Naive thymus-derived CD4-positive, alpha-beta T cell (primary cell): Measurements from ENCODE around the gene PPFIBP1. TPM values are rescaled to one million over a fixed set of nuclear protein-coding genes. Genes with fewer than 3 reads are reported as not detected.
"Not testable (repeated sequence)": the region's sequence is repeated elsewhere in the genome, so short reads cannot be mapped to it uniquely, and the experiment has no call there.

Experiments used
- ATAC-seq: fragments of 150-1000 bp; cut with Tn5 transposase; 2 replicates; pipeline ENCODE4 v1.10.0; 2021; ENCODE audit warnings: mild to moderate bottlenecking, moderate library complexity
- CTCF ChIA-PET: fragments of 350-600 bp; sonication (Branson Sonifier 250); formaldehyde crosslinking; loops from one replicate; lab custom pipeline; 2021; ENCODE audit warnings: antibody characterized with exemption; lab: Charles Lee
- POLR2A ChIA-PET: fragments of 350-600 bp; sonication (Branson Sonifier 250); formaldehyde crosslinking; loops from one replicate; lab custom pipeline; 2021; ENCODE audit warnings: antibody characterized with exemption, inconsistent platforms; lab: Charles Lee
- DNase-seq, 9 donors: peaks; one replicate each; pipeline versions ENCODE4 v3.0.0 to v3.0.0-alpha.2; 2020 to 2022; ENCODE audit warnings: mixed read lengths in 1 of 9
- H3K27ac ChIP-seq: one replicate; pipeline ENCODE4 v1.7.0; 2013; ENCODE audit warnings: mild to moderate bottlenecking, low read depth, low read length, moderate library complexity
- H3K27me3 ChIP-seq, 2 donors: one replicate each; pipeline ENCODE4 v1.7.0; 2013; ENCODE audit warnings: low read length in 2 of 2, mild to moderate bottlenecking in 2 of 2, moderate library complexity in 2 of 2; ENCODE audit not compliant: control insufficient read depth in 2 of 2, insufficient read depth in 2 of 2
- H3K36me3 ChIP-seq, 3 experiments: 1 replicate in 2 of 3; 2 replicates in 1 of 3; pipeline ENCODE4 v1.7.0; 2013; ENCODE audit warnings: low read length in 3 of 3, mild to moderate bottlenecking in 3 of 3, moderate library complexity in 1 of 3; ENCODE audit not compliant: insufficient read depth in 3 of 3, control insufficient read depth in 2 of 3
- H3K4me1 ChIP-seq, 2 donors: one replicate each; pipeline ENCODE4 v1.7.0; 2013; ENCODE audit warnings: low read length in 2 of 2, mild to moderate bottlenecking in 2 of 2, moderate library complexity in 1 of 2; ENCODE audit not compliant: control insufficient read depth in 2 of 2, insufficient read depth in 2 of 2
- H3K4me3 ChIP-seq: 2 replicates; pipeline ENCODE4 v1.7.0; 2013; ENCODE audit warnings: mild to moderate bottlenecking, low read length
- H3K9me3 ChIP-seq, 3 experiments: 1 replicate in 2 of 3; 2 replicates in 1 of 3; pipeline ENCODE4 v1.7.0; 2013; ENCODE audit warnings: low read length in 3 of 3; ENCODE audit not compliant: control insufficient read depth in 2 of 3
- H3K27ac Mint-ChIP-seq, 9 donors: one replicate each; pipeline ENCODE4 v1.8.0; 2020 to 2022; ENCODE audit warnings: mixed read lengths in 9 of 9, mild to moderate bottlenecking in 8 of 9, moderate library complexity in 5 of 9, inconsistent platforms in 2 of 9
- H3K27me3 Mint-ChIP-seq, 5 donors: one replicate each; pipeline ENCODE4 v1.8.0; 2021 to 2022; ENCODE audit warnings: mixed read lengths in 5 of 5, mild to moderate bottlenecking in 1 of 5
- H3K36me3 Mint-ChIP-seq, 5 donors: one replicate each; pipeline ENCODE4 v1.8.0; 2020 to 2022; ENCODE audit warnings: mixed read lengths in 5 of 5, mild to moderate bottlenecking in 3 of 5, inconsistent platforms in 1 of 5
- H3K4me1 Mint-ChIP-seq, 7 donors: one replicate each; pipeline ENCODE4 v1.8.0; 2020 to 2022; ENCODE audit warnings: mixed read lengths in 7 of 7, mild to moderate bottlenecking in 3 of 7, inconsistent platforms in 1 of 7
- H3K4me3 Mint-ChIP-seq, 10 donors: one replicate each; pipeline ENCODE4 v1.8.0; 2020 to 2022; ENCODE audit warnings: mild to moderate bottlenecking in 10 of 10, mixed read lengths in 10 of 10, moderate library complexity in 6 of 10, inconsistent platforms in 2 of 10
- H3K9me3 Mint-ChIP-seq, 11 donors: one replicate each; pipeline ENCODE4 v1.8.0; 2020 to 2022; ENCODE audit warnings: mixed read lengths in 11 of 11, mild to moderate bottlenecking in 4 of 11, inconsistent platforms in 1 of 11, moderate library complexity in 1 of 11
- intact Hi-C, 2 donors: fragments of 100-400 bp; cut with micrococcal nuclease; formaldehyde crosslinking; loops; one replicate each; pipeline ENCODE4 v1.15.1; 2023
- polyA plus RNA-seq, 2 donors: library from polyadenylated mRNA; unstranded; fragments of 300-500 nt; fragmentation: Illumina TruSeq; gene quantifications; one replicate each; pipeline ENCODE4 v1.2.3, GENCODE V29; 2021
- total RNA-seq, 6 experiments: library from RNA in 5 of 6; stranded (reverse) in 5 of 6; gene quantifications; 1 replicate in 5 of 6; 2 replicates in 1 of 6; pipeline ENCODE4 v1.2.3 and lab custom pipeline; 2021 to 2026

PPFIBP1 gene
- total and polyA plus RNA-seq, 7 experiments from 2014 or later, result 2.7 to 29.2 (median 5.3) TPM

- H3K36me3 ChIP-seq, H3K27me3 ChIP-seq, H3K4me3 Mint-ChIP-seq, H3K9me3 ChIP-seq, H3K9me3 Mint-ChIP-seq, H3K27ac ChIP-seq, POLR2A ChIA-PET, H3K4me1 Mint-ChIP-seq, H3K4me3 ChIP-seq, ATAC-seq, CTCF ChIA-PET, H3K27me3 Mint-ChIP-seq, DNase-seq, H3K4me1 ChIP-seq, H3K27ac Mint-ChIP-seq: not testable (repeated sequence)
- intact Hi-C loops, result loop anchor here (5.0 to 10.0 kb wide), 2 partner anchors 112 to 114 kb away; partner anchors contain the start of gene PPFIBP1 (in 2 of the 2)
- H3K36me3 Mint-ChIP-seq, result peaks cover 0 to 21% (median 4%) of the 10 kb centered on the region in 5 donors
These were observed 112.6 kb downstream of the PPFIBP1 start for GRCh38 chr12:27636569-27636968.

DNA sequence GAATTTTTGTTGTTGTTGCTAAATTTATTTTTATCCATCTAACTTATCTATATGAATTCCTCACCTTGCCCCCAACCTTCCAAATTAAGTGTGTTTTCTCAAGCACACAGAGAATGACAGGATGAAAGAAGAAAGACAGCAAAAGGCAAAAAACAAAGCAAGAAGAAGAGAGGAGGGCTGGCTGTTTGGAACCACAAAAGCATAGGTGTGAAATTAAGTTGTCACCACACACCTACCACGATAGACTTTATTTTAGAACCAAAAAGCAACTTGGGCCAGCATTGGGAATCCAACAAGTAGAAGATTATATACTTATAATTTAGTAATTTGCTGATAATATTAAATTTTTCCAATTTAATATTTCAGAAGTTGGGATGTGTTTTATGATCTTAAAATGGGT lies 113.5 kb downstream of the PPFIBP1 start:
- Mint-ChIP-seq H3K27ac (no peak overlapping the region), H3K36me3 (peaks cover 0 to 21% (median 7%) of the 10 kb centered on the region in 5 donors), H3K9me3 (peaks cover 0 to 3% (median 0%) of the 10 kb centered on the region in 11 donors), H3K4me3 (no peak overlapping the region), H3K27me3 (no peaks in the 10 kb centered on the region), H3K4me1 (peaks cover 0 to 7% (median 0%) of the 10 kb centered on the region in 7 donors)
- no peaks in the 10 kb centered on the region for H3K27me3 ChIP-seq
- H3K36me3 ChIP-seq, result no peaks in the 10 kb centered on the region
- no peaks in the 10 kb centered on the region for H3K4me1 ChIP-seq
- no peaks in the 10 kb centered on the region for H3K9me3 ChIP-seq
- ATAC-seq, result no peak
- POLR2A ChIA-PET, result no interaction called here
- intact Hi-C loops, result loop anchor here (5.0 to 10.0 kb wide), 2 partner anchors 113 to 115 kb away; partner anchors contain the start of gene PPFIBP1 (in 2 of the 2)
- no peak for DNase-seq
- H3K27ac ChIP-seq, result no peak overlapping the region
- H3K4me3 ChIP-seq, result no peak overlapping the region
- CTCF ChIA-PET, result no interaction called here

GRCh38 chr12:27639265-27639664 lies 115.3 kb downstream of the PPFIBP1 start:
- intact Hi-C loops, result loop anchor here (5.0 to 10.0 kb wide), 2 partner anchors 114 to 117 kb away; partner anchors contain the start of gene PPFIBP1 (in 2 of the 2)
- ATAC-seq (no peak), DNase-seq (no peak)
- no peaks in the 10 kb centered on the region for H3K4me1 ChIP-seq
- H3K9me3 ChIP-seq, result no peaks in the 10 kb centered on the region
- Mint-ChIP-seq H3K9me3 (peaks cover 0 to 3% (median 0%) of the 10 kb centered on the region in 11 donors), H3K27me3 (no peaks in the 10 kb centered on the region), H3K36me3 (peaks cover 0 to 19% (median 6%) of the 10 kb centered on the region in 5 donors), H3K4me3 (no peak overlapping the region), H3K4me1 (peaks cover 0 to 7% (median 0%) of the 10 kb centered on the region in 7 donors), H3K27ac (no peak overlapping the region)
- CTCF ChIA-PET, result no interaction called here
- no peaks in the 10 kb centered on the region for H3K36me3 ChIP-seq
- no peak overlapping the region for H3K4me3 ChIP-seq
- no peak overlapping the region for H3K27ac ChIP-seq
- H3K27me3 ChIP-seq, result no peaks in the 10 kb centered on the region
- POLR2A ChIA-PET, result interaction anchor here (0.6 kb wide), 1 partner anchor 1523 kb away, joined by 3 read pairs; no protein-coding TSS in a partner anchor

DNA sequence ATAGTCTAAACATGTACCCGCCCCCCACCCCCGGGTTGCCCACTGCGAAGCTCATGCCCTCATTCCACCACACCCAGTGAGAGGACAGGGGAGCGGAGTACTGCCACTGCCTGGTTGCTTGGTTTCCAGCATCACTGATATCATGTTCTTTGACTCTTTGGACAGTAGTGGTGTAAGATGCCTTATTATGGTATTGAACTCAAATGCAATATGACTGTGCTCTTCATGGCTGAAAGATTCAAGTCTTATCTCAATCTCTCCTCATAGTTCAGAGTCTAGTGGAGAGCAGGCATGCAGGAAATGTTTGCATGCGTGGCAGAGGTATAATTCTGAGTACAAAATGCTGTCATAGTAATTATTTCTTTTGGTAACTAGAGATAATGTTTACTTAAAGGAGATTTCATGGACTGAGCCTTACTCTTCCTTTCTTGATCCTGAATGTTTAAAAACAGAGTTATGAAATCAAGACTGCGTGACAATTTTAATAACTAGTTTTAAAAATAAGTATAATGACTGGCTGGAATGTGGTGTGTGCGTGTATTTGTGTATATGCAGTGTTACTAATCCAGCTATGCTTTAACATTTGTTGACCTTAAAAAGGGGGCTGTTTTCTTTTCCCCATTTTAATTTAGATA lies 116.7 kb downstream of the PPFIBP1 start:
- CTCF ChIA-PET, H3K4me1 Mint-ChIP-seq: not testable (repeated sequence)

DNA sequence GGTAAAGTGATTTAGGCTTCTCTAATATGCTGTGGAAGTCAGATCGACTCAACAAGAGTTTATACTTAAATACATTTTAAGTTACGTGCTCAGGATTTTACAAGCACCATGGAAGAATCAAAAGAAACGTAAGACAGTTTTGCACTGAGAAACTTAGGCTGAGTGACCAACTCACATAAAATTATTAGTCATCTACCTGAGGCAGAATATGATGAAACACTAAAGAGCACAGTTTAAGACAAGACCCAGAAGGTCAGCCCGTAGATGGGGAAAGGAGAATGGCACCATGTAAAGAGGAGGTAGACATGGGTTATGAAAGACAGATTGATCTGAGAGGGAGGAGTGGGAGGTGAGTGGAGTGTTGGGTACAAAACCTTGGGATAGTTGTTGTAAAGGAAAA lies 118.4 kb downstream of the PPFIBP1 start:
- H3K27ac Mint-ChIP-seq, CTCF ChIA-PET, H3K36me3 Mint-ChIP-seq, H3K27me3 Mint-ChIP-seq, H3K9me3 ChIP-seq, H3K27ac ChIP-seq, H3K9me3 Mint-ChIP-seq, H3K4me3 Mint-ChIP-seq, H3K36me3 ChIP-seq, intact Hi-C loops, POLR2A ChIA-PET, H3K4me3 ChIP-seq, H3K4me1 ChIP-seq, DNase-seq, ATAC-seq, H3K4me1 Mint-ChIP-seq, H3K27me3 ChIP-seq: not testable (repeated sequence)

More for the DNA sequence above, 116.7 kb downstream of the PPFIBP1 start:
- H3K27ac ChIP-seq, intact Hi-C loops, H3K9me3 Mint-ChIP-seq, H3K4me1 ChIP-seq, H3K27me3 Mint-ChIP-seq, H3K27me3 ChIP-seq, H3K4me3 Mint-ChIP-seq, H3K36me3 ChIP-seq, POLR2A ChIA-PET, H3K36me3 Mint-ChIP-seq, DNase-seq, H3K9me3 ChIP-seq, H3K4me3 ChIP-seq, H3K27ac Mint-ChIP-seq, ATAC-seq: not testable (repeated sequence)

- H3K27me3 Mint-ChIP-seq, CTCF ChIA-PET, ATAC-seq: not testable (repeated sequence)
These were observed 118.9 kb downstream of the PPFIBP1 start for GRCh38 chr12:27642892-27643291.

More at GRCh38 chr12:27642892-27643291, 118.9 kb downstream of the PPFIBP1 start:
- H3K4me1 Mint-ChIP-seq, DNase-seq, H3K27me3 ChIP-seq, H3K4me3 Mint-ChIP-seq, POLR2A ChIA-PET, H3K4me3 ChIP-seq, H3K9me3 ChIP-seq, intact Hi-C loops, H3K4me1 ChIP-seq, H3K9me3 Mint-ChIP-seq, H3K27ac ChIP-seq, H3K36me3 ChIP-seq, H3K27ac Mint-ChIP-seq, H3K36me3 Mint-ChIP-seq: not testable (repeated sequence)
